Endothelial cell of umbilical vein (primary cell): ENCODE data around the gene ARHGDIB. TPM values are rescaled to one million over a fixed set of nuclear protein-coding genes. Genes with fewer than 3 reads are reported as not detected.

Experiments used
- BruUV-seq: library from RNA; stranded (reverse); fragments of 400-500 nt; replicated peaks from 2 replicates; lab custom pipeline; 2021; lab: Mats Ljungman, UMichigan
- CTCF ChIA-PET: fragments of 300-600, 350-600 bp; sonication (Branson Sonifier 250); formaldehyde crosslinking; loops from one replicate; lab custom pipeline; 2021; ENCODE audit warnings: antibody characterized with exemption, inconsistent platforms; lab: Charles Lee
- POLR2A ChIA-PET: fragments of 300-600, 350-600 bp; sonication (Branson Sonifier 250); formaldehyde crosslinking; loops from one replicate; lab custom pipeline; 2021; ENCODE audit warnings: antibody characterized with exemption, inconsistent platforms; lab: Charles Lee
- DNase-seq: peaks from one replicate; pipeline ENCODE4 v3.0.0-alpha.2; 2011; ENCODE audit warnings: low read depth, low spot score
- FAIRE-seq: peaks from 2 replicates; lab custom pipeline; 2011; peaks lifted over from hg19 to GRCh38; lab: Jason Lieb, UNC
- H2AFZ ChIP-seq: 2 replicates; pipeline ENCODE4 v1.6.0; 2012; ENCODE audit warnings: low read depth, low read length, control low read depth, inconsistent platforms
- H3K27ac ChIP-seq: 2 replicates; pipeline ENCODE4 v1.5.1; 2011; ENCODE audit warnings: low read depth, mild to moderate bottlenecking, control low read depth, low read length, moderate library complexity; ENCODE audit not compliant: insufficient read depth
- H3K27me3 ChIP-seq, 2 experiments: 2 replicates each; pipeline versions ENCODE4 v1.6.0 to v1.6.1; 2011; ENCODE audit warnings: low read length in 2 of 2, mixed read lengths in 1 of 2; ENCODE audit not compliant: control insufficient read depth in 2 of 2, insufficient read depth in 2 of 2
- H3K36me3 ChIP-seq, 2 experiments: 2 replicates in 1 of 2; 3 replicates in 1 of 2; pipeline ENCODE4 v1.5.1; 2011; ENCODE audit warnings: low read length in 2 of 2, mild to moderate bottlenecking in 1 of 2, moderate library complexity in 1 of 2; ENCODE audit not compliant: control insufficient read depth in 2 of 2, insufficient read depth in 2 of 2; ENCODE audit errors: extremely low read depth in 1 of 2
- H3K4me1 ChIP-seq: 3 replicates; pipeline ENCODE4 v1.5.1; 2011; ENCODE audit warnings: mild to moderate bottlenecking, low read length; ENCODE audit not compliant: control insufficient read depth, insufficient read depth; ENCODE audit errors: extremely low read depth
- H3K4me2 ChIP-seq: 2 replicates; pipeline ENCODE4 v1.6.1; 2011; ENCODE audit warnings: low read length, control low read depth, mixed read lengths; ENCODE audit not compliant: insufficient read depth
- H3K4me3 ChIP-seq, 3 experiments: fragments of 200-600 bp in 1 of 3; sonication (generic), shearing (Covaris generic) in 1 of 3; replicated peaks in 1 of 3; 2 replicates each; pipeline ENCODE4 v1.5.1; 2011 to 2016; ENCODE audit warnings: control low read depth in 3 of 3, low read length in 3 of 3, mild to moderate bottlenecking in 2 of 3, inconsistent platforms in 1 of 3, low read depth in 1 of 3, moderate library complexity in 1 of 3; ENCODE audit not compliant: insufficient read depth in 1 of 3
- H3K79me2 ChIP-seq: 2 replicates; pipeline ENCODE4 v1.6.0; 2012; ENCODE audit warnings: low read length, inconsistent platforms; ENCODE audit not compliant: control insufficient read depth, insufficient read depth
- H3K9ac ChIP-seq: replicated peaks from 2 replicates; pipeline ENCODE3; 2011; ENCODE audit warnings: low read length, control low read depth; ENCODE audit not compliant: insufficient read depth; ENCODE audit errors: extremely low read depth
- H3K9me1 ChIP-seq: replicated peaks from 3 replicates; pipeline ENCODE4 v1.6.0; 2011; ENCODE audit warnings: mild to moderate bottlenecking, low read length; ENCODE audit not compliant: control insufficient read depth, insufficient read depth; ENCODE audit errors: extremely low read depth
- H3K9me3 ChIP-seq: replicated peaks from 2 replicates; pipeline ENCODE4 v1.5.1; 2012; ENCODE audit warnings: low read length, inconsistent platforms; ENCODE audit not compliant: control insufficient read depth, insufficient read depth
- H4K20me1 ChIP-seq: replicated peaks from 2 replicates; pipeline ENCODE3; 2011; ENCODE audit warnings: mild to moderate bottlenecking, low read length; ENCODE audit not compliant: control insufficient read depth, insufficient read depth; ENCODE audit errors: extremely low read depth
- CTCF ChIP-seq, 2 donors: IDR thresholded peaks; 1 replicate in 1 of 2; 2 replicates in 1 of 2; pipeline ENCODE4 v1.5.1; 2011; ENCODE audit warnings: low read length in 2 of 2, mild to moderate bottlenecking in 2 of 2, moderate library complexity in 2 of 2, control low read depth in 1 of 2, inconsistent platforms in 1 of 2, low read depth in 1 of 2; ENCODE audit not compliant: insufficient read depth in 1 of 2; ENCODE audit errors: extremely low read depth in 1 of 2
- EZH2 ChIP-seq: IDR thresholded peaks from 2 replicates; pipeline ENCODE4 v1.6.1; 2012; ENCODE audit warnings: borderline replicate concordance, low read depth, mild to moderate bottlenecking, moderate library complexity, low read length, inconsistent platforms; ENCODE audit not compliant: severe bottlenecking
- FOS ChIP-seq: IDR thresholded peaks from 2 replicates; pipeline ENCODE4 v1.6.1; 2011; ENCODE audit warnings: mild to moderate bottlenecking, low read length, moderate library complexity, borderline replicate concordance; ENCODE audit not compliant: insufficient read depth
- GATA2 ChIP-seq: IDR thresholded peaks from 2 replicates; pipeline ENCODE4 v1.7.0; 2011; ENCODE audit warnings: low read depth, mild to moderate bottlenecking, moderate library complexity, mixed read lengths, low read length; ENCODE audit not compliant: insufficient read length, insufficient read depth
- JUN ChIP-seq: IDR thresholded peaks from 2 replicates; pipeline ENCODE4 v1.6.1; 2011; ENCODE audit warnings: borderline replicate concordance, low read depth; ENCODE audit not compliant: insufficient read length, insufficient read depth
- MAX ChIP-seq: IDR thresholded peaks from 2 replicates; pipeline ENCODE4 v1.6.1; 2011; ENCODE audit not compliant: insufficient read depth, insufficient read length
- MYC ChIP-seq: IDR thresholded peaks from one replicate; pipeline ENCODE4 v1.6.1; 2011; ENCODE audit warnings: mild to moderate bottlenecking, low read depth, low read length
- POLR2A ChIP-seq: IDR thresholded peaks from 2 replicates; pipeline ENCODE4 v1.6.1; 2012; ENCODE audit warnings: low read depth, mild to moderate bottlenecking, control low read depth, low read length
- POLR2AphosphoS5 ChIP-seq: IDR thresholded peaks from 2 replicates; pipeline ENCODE4 v1.6.1; 2012; ENCODE audit warnings: low read depth, mild to moderate bottlenecking, control low read depth, low read length, moderate library complexity; ENCODE audit not compliant: insufficient read depth
- dilution Hi-C: fragments of 300-500 bp; cut with MboI; formaldehyde crosslinking; loops from one replicate; pipeline ENCODE4 v1.15.0; 2019; ENCODE audit warnings: low sequenced_read_pairs; ENCODE audit not compliant: extremely low pct_ligation_motif_present
- intact Hi-C: fragments of 100-400 bp; cut with micrococcal nuclease; formaldehyde crosslinking; loops from one replicate; pipeline ENCODE4 v1.10.0; 2022
- polyA plus RNA-seq, 4 experiments: library from polyadenylated mRNA; depleted of rRNA in 3 of 4; stranded (reverse) in 3 of 4; unstranded in 1 of 4; fragments of >200 nt; gene quantifications; 2 replicates each; pipeline versions ENCODE4 v1.2.1 to v1.2.3, GENCODE V29; 2011 to 2012; ENCODE audit warnings: missing spikeins in 1 of 4
- total RNA-seq: library from RNA; stranded (reverse); gene quantifications from 2 replicates; pipeline ENCODE4 v1.2.3, GENCODE V29; 2021

Gene ARHGDIB
- total and polyA plus RNA-seq, 2 donors (not counting 3 experiments of a cell fraction or from before 2014, with no cell fraction given) = 483 to 1,200 TPM

- Histone ChIP-seq H3K79me2 (peaks cover 87% of the 10 kb centered on the region), H3K9ac (no peak overlapping the region), H3K9me1 (no peaks in the 10 kb centered on the region), H3K4me2 (no peak overlapping the region), H3K27ac (no peak overlapping the region), H4K20me1 (no peaks in the 10 kb centered on the region), H3K27me3 (no peaks in the 10 kb centered on the region), H3K4me3 (no peak overlapping the region), H2AFZ (no peak overlapping the region), H3K4me1 (peaks cover 66% of the 10 kb centered on the region), H3K36me3 (no peaks in the 10 kb centered on the region), H3K9me3 (no peaks in the 10 kb centered on the region)
- no peak for FAIRE-seq
- TF ChIP-seq MAX = no peak
- no peak for TF ChIP-seq JUN
- TF ChIP-seq MYC = no peak
- TF ChIP-seq GATA2 = no peak
- no peak for TF ChIP-seq CTCF (IDR thresholded peaks at IDR 0.05; ENCODE audit: extremely low read depth in 1 of 2, insufficient read depth in 1 of 2, low read depth in 1 of 2, low read length in 2 of 2)
- TF ChIP-seq POLR2AphosphoS5 = no peak
- no peak for TF ChIP-seq FOS
- no peak for TF ChIP-seq POLR2A
- TF ChIP-seq EZH2 = no peak
- no peak for DNase-seq
- no TSS peak for BruUV-seq
- CTCF ChIA-PET = no interaction called here
- dilution Hi-C loops (loop anchor here (10.0 kb wide), 1 partner anchor 122 kb away; no protein-coding TSS in a partner anchor), intact Hi-C loops (loop anchor here (5.0 to 10.0 kb wide), 2 partner anchors 590 to 702 kb away; partner anchors contain the start of gene ATF7IP)
- POLR2A ChIA-PET = no interaction called here
Measured at GRCh38 chr12:14956905-14957304, 4.5 kb downstream of the ARHGDIB start.
